OCI-LY1 (cell line): ENCODE results near the gene ARHGEF6.

ENCODE experiments used
- H2AFZ ChIP-seq: fragments of 200-600 bp; sonication (generic), shearing (Covaris generic); 2 replicates; pipeline ENCODE4 v1.6.0; 2014; ENCODE audit warnings: antibody characterized with exemption, mild to moderate bottlenecking, low read length
- H3F3A ChIP-seq: fragments of 200-600 bp; sonication (generic), shearing (Covaris generic); 2 replicates; pipeline ENCODE4 v1.6.0; 2014; ENCODE audit warnings: mild to moderate bottlenecking, antibody characterized with exemption, low read length, moderate library complexity; ENCODE audit not compliant: insufficient read depth
- H3K27ac ChIP-seq: fragments of 200-600 bp; sonication (generic); 2 replicates; pipeline ENCODE4 v1.5.1; 2014; ENCODE audit warnings: low read length, mixed run types, mild to moderate bottlenecking, low read depth; ENCODE audit not compliant: poor library complexity, severe bottlenecking
- H3K27me3 ChIP-seq: fragments of 200-600 bp; sonication (generic); 2 replicates; pipeline ENCODE4 v1.6.0; 2014; ENCODE audit warnings: antibody characterized with exemption, mild to moderate bottlenecking, low read length, moderate library complexity; ENCODE audit not compliant: insufficient read depth
- H3K36me3 ChIP-seq: fragments of 200-600 bp; sonication (generic); 2 replicates; pipeline ENCODE4 v1.6.1; 2014; ENCODE audit warnings: mild to moderate bottlenecking, antibody characterized with exemption, low read length, moderate library complexity, mixed read lengths; ENCODE audit not compliant: insufficient read depth
- H3K4me1 ChIP-seq: fragments of 200-600 bp; sonication (generic); 2 replicates; pipeline ENCODE4 v1.5.1; 2014; ENCODE audit warnings: mild to moderate bottlenecking, low read length, moderate library complexity; ENCODE audit not compliant: insufficient read depth, severe bottlenecking
- H3K4me2 ChIP-seq: fragments of 200-600 bp; sonication (generic), shearing (Covaris generic); 2 replicates; pipeline ENCODE4 v1.6.1; 2014; ENCODE audit warnings: low read length
- H3K4me3 ChIP-seq: fragments of 200-600 bp; sonication (generic); 2 replicates; pipeline ENCODE4 v1.5.1; 2014; ENCODE audit warnings: low read length, low read depth, mild to moderate bottlenecking, mixed read lengths; ENCODE audit not compliant: poor library complexity, severe bottlenecking
- H3K79me2 ChIP-seq: fragments of 200-600 bp; shearing (Covaris generic); 2 replicates; pipeline ENCODE4 v1.6.1; 2016; ENCODE audit warnings: mixed run types, low read length, mixed read lengths; ENCODE audit not compliant: insufficient read depth
- H3K9ac ChIP-seq: fragments of 200-600 bp; sonication (generic), shearing (Covaris generic); 2 replicates; pipeline ENCODE4 v1.6.1; 2014; ENCODE audit warnings: mild to moderate bottlenecking, low read length, mixed read lengths
- H3K9me2 ChIP-seq: fragments of 200-600 bp; sonication (generic), shearing (Covaris generic); 2 replicates; pipeline ENCODE4 v1.6.1; 2014; ENCODE audit warnings: low read depth, mild to moderate bottlenecking, low read length, mixed read lengths
- H3K9me3 ChIP-seq: fragments of 200-600 bp; shearing (Covaris generic); 2 replicates; pipeline ENCODE4 v1.6.1; 2014; ENCODE audit warnings: low read length, mixed read lengths
- H4K20me1 ChIP-seq: fragments of 200-600 bp; sonication (generic), shearing (Covaris generic); 2 replicates; pipeline ENCODE4 v1.6.0; 2016; ENCODE audit warnings: mild to moderate bottlenecking, low read length; ENCODE audit not compliant: insufficient read depth
- EZH2 ChIP-seq: fragments of 200-600 bp; sonication (generic), shearing (Covaris generic); IDR thresholded peaks from 2 replicates; pipeline ENCODE4 v1.8.0; 2017; ENCODE audit warnings: borderline replicate concordance, mixed run types, mild to moderate bottlenecking, antibody characterized with exemption, low read length, moderate library complexity, mixed read lengths
- TF ChIP-seq, protein P1 (sequence below): fragments of 200-600 bp; sonication (generic), shearing (Covaris generic); IDR thresholded peaks from 2 replicates; pipeline ENCODE4 v1.5.1; 2017; ENCODE audit warnings: mild to moderate bottlenecking, antibody characterized with exemption, low read length, moderate library complexity, mixed read lengths

Gene ARHGEF6

DNA sequence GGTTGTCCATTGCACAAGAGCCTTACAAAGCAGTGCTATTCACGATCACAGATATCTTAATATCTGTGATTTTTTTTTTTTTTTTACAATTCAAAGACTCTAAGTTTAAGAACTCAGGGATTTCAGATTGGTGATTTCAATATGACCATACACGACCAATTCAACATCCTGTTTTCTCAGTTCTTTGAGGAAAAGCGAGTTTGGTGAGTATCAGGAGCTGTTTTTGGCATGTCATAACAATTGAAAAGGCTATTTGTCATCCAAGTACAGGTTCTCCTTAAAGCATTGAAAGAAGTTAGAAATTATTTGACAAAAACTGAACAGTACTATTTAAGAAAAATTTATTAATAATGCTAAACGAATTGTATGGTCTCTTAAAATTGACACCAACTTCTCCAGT is 9.1 kb upstream of the ARHGEF6 start:
- no peaks in the 10 kb centered on the region for H3K79me2 ChIP-seq
- H2AFZ ChIP-seq, result no peak overlapping the region
- no peaks in the 10 kb centered on the region for H3K9me3 ChIP-seq
- TF ChIP-seq, protein P1, sequence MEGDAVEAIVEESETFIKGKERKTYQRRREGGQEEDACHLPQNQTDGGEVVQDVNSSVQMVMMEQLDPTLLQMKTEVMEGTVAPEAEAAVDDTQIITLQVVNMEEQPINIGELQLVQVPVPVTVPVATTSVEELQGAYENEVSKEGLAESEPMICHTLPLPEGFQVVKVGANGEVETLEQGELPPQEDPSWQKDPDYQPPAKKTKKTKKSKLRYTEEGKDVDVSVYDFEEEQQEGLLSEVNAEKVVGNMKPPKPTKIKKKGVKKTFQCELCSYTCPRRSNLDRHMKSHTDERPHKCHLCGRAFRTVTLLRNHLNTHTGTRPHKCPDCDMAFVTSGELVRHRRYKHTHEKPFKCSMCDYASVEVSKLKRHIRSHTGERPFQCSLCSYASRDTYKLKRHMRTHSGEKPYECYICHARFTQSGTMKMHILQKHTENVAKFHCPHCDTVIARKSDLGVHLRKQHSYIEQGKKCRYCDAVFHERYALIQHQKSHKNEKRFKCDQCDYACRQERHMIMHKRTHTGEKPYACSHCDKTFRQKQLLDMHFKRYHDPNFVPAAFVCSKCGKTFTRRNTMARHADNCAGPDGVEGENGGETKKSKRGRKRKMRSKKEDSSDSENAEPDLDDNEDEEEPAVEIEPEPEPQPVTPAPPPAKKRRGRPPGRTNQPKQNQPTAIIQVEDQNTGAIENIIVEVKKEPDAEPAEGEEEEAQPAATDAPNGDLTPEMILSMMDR, result no peak
- no peak for TF ChIP-seq EZH2
- no peaks in the 10 kb centered on the region for H3K36me3 ChIP-seq
- no peaks in the 10 kb centered on the region for H3K4me1 ChIP-seq
- no peaks in the 10 kb centered on the region for H3F3A ChIP-seq
- H3K27me3 ChIP-seq, result no peaks in the 10 kb centered on the region
- no peak overlapping the region for H3K27ac ChIP-seq
- no peak overlapping the region for H3K9ac ChIP-seq
- no peaks in the 10 kb centered on the region for H3K9me2 ChIP-seq
- no peaks in the 10 kb centered on the region for H4K20me1 ChIP-seq
- H3K4me3 ChIP-seq, result no peak overlapping the region
- H3K4me2 ChIP-seq, result no peak overlapping the region

DNA sequence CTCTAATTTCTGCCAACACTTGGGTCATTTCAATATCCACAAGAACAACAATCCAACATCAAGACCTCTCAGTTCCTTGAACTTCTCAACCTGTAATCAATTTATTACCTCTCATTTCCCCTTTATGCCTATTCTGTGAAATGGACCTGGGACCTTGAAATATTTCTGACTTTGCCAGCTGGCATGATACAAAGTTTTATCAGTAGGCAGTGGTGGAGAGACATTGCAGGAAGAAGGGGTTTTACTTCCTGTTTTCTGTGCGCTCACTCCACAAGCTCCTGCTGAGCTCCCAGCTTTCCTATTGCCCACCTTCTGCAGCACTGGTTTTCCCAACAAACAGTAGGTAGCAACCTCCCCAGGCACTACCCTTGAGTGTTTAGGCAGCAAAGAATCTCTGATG is 3.5 kb upstream of the ARHGEF6 start:
- Histone ChIP-seq H3K9ac (no peak overlapping the region), H3K4me2 (no peak overlapping the region), H3K4me3 (no peak overlapping the region), H3K27ac (no peak overlapping the region), H2AFZ (no peak overlapping the region), H3K9me3 (no peaks in the 10 kb centered on the region), H4K20me1 (no peaks in the 10 kb centered on the region), H3K36me3 (no peaks in the 10 kb centered on the region), H3K4me1 (peaks cover 22% of the 10 kb centered on the region), H3K9me2 (no peaks in the 10 kb centered on the region), H3F3A (no peaks in the 10 kb centered on the region), H3K79me2 (no peaks in the 10 kb centered on the region), H3K27me3 (no peaks in the 10 kb centered on the region)
- TF ChIP-seq EZH2, result no peak
- TF ChIP-seq, protein P1, result no peak

DNA sequence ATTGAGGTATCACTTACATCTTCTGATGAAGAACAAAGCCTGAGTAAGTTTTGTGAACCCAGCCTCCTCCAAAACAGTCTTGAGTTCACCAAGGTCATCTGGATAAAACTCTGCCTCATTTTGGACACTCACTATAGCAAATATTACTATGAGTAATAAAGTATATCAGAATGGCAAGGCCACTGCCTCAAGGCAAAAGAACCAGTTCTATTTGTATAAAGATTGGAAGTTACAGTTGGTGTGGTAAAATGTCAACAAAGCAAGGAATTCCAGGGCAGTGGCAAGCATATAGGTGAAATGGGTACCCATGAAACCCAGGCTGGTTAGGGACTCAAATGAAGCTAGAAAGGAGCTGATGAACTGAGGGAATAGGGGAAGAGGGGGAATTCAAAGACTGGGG is 2.4 kb upstream of the ARHGEF6 start:
- Histone ChIP-seq H3K27ac (no peak overlapping the region), H3K4me1 (peaks cover 33% of the 10 kb centered on the region), H2AFZ (no peak overlapping the region)

More for the DNA sequence above, 2.4 kb upstream of the ARHGEF6 start:
- H3K9me2 ChIP-seq, result no peaks in the 10 kb centered on the region
- peaks cover 3% of the 10 kb centered on the region; the same call in 1 of the 2 replicates for H3K36me3 ChIP-seq
- H3K79me2 ChIP-seq, result no peaks in the 10 kb centered on the region; the same call in 1 of the 2 replicates
- TF ChIP-seq, protein P1, result no peak
- TF ChIP-seq EZH2, result no peak
- H4K20me1 ChIP-seq, result no peaks in the 10 kb centered on the region
- H3K4me3 ChIP-seq, result no peak overlapping the region
- no peak overlapping the region for H3K9ac ChIP-seq
- H3K4me2 ChIP-seq, result no peak overlapping the region
- no peaks in the 10 kb centered on the region for H3K27me3 ChIP-seq
- no peaks in the 10 kb centered on the region for H3F3A ChIP-seq
- H3K9me3 ChIP-seq, result no peaks in the 10 kb centered on the region
